GM23338 (cell line): ENCODE data around the gene DOCK6. TPM values are rescaled to one million over a fixed set of nuclear protein-coding genes. Genes with fewer than 3 reads are reported as not detected.

ENCODE experiments used
- ATAC-seq: fragments of 200-7000 bp; cut with Tn5 transposase; 3 replicates; pipeline ENCODE4 v1.9.1; 2020
- DNase-seq: peaks from one replicate; pipeline ENCODE4 v3.0.0-alpha.2; 2015; ENCODE audit warnings: low spot score
- H2AFZ ChIP-seq: fragments of 200-600 bp; sonication (generic); 2 replicates; pipeline ENCODE4 v1.8.0; 2016; ENCODE audit warnings: antibody characterized with exemption, mild to moderate bottlenecking, moderate library complexity
- H3F3A ChIP-seq: fragments of 200-600 bp; sonication (generic); replicated peaks from 2 replicates; pipeline ENCODE4 v1.8.0; 2017; ENCODE audit warnings: antibody characterized with exemption, mixed run types, low read depth
- H3K27ac ChIP-seq: fragments of 200-600 bp; sonication (generic); 2 replicates; pipeline ENCODE4 v1.6.1; 2016; ENCODE audit warnings: low read depth
- H3K27me3 ChIP-seq: fragments of 200-600 bp; sonication (generic); 2 replicates; pipeline ENCODE4 v1.8.0; 2016; ENCODE audit warnings: mild to moderate bottlenecking, mixed run types, moderate library complexity; ENCODE audit not compliant: insufficient read depth
- H3K36me3 ChIP-seq: fragments of 200-600 bp; sonication (generic); 2 replicates; pipeline ENCODE4 v1.8.0; 2016; ENCODE audit warnings: mild to moderate bottlenecking; ENCODE audit not compliant: insufficient read depth
- H3K4me1 ChIP-seq: fragments of 200-600 bp; sonication (generic); 2 replicates; pipeline ENCODE4 v1.8.0; 2016; ENCODE audit warnings: mild to moderate bottlenecking, moderate library complexity; ENCODE audit not compliant: insufficient read depth
- H3K4me2 ChIP-seq: fragments of 200-600 bp; sonication (generic); 2 replicates; pipeline ENCODE4 v1.7.1; 2017; ENCODE audit warnings: mixed run types
- H3K4me3 ChIP-seq: fragments of 200-600 bp; sonication (generic); 2 replicates; pipeline ENCODE4 v1.6.1; 2016; ENCODE audit warnings: mixed run types
- H3K79me2 ChIP-seq: fragments of 200-600 bp; sonication (generic); replicated peaks from 2 replicates; pipeline ENCODE4 v1.8.0; 2017; ENCODE audit warnings: mild to moderate bottlenecking; ENCODE audit not compliant: insufficient read depth
- H3K9me2 ChIP-seq: fragments of 200-600 bp; sonication (generic); 2 replicates; pipeline ENCODE4 v1.8.0; 2017; ENCODE audit not compliant: insufficient read depth
- H4K20me1 ChIP-seq: fragments of 200-600 bp; sonication (generic); replicated peaks from 2 replicates; pipeline ENCODE4 v1.8.0; 2017; ENCODE audit warnings: mild to moderate bottlenecking; ENCODE audit not compliant: insufficient read depth
- H3K27ac Mint-ChIP-seq: 2 replicates; pipeline ENCODE4 v1.8.0; 2020; ENCODE audit warnings: inconsistent platforms, mild to moderate bottlenecking, moderate library complexity, mixed read lengths
- H3K27me3 Mint-ChIP-seq: 3 replicates; pipeline ENCODE4 v1.8.0; 2022; ENCODE audit warnings: low read depth, mild to moderate bottlenecking, moderate library complexity, mixed read lengths, inconsistent platforms; ENCODE audit not compliant: insufficient read depth, poor library complexity
- H3K36me3 Mint-ChIP-seq: 3 replicates; pipeline ENCODE4 v1.8.0; 2021; ENCODE audit warnings: low read depth, mild to moderate bottlenecking, inconsistent platforms, moderate library complexity, mixed read lengths
- H3K4me1 Mint-ChIP-seq: 3 replicates; pipeline ENCODE4 v1.8.0; 2020; ENCODE audit warnings: mild to moderate bottlenecking, inconsistent platforms, mixed read lengths
- H3K4me3 Mint-ChIP-seq: 3 replicates; pipeline ENCODE4 v1.8.0; 2021; ENCODE audit warnings: moderate library complexity, mild to moderate bottlenecking, inconsistent platforms, mixed read lengths
- H3K9me3 Mint-ChIP-seq: 3 replicates; pipeline ENCODE4 v1.8.0; 2020; ENCODE audit warnings: moderate library complexity, mild to moderate bottlenecking, inconsistent platforms, mixed read lengths
- CREB1 ChIP-seq: fragments of 250-450 bp; sonication (Bioruptor Pico); IDR thresholded peaks from 2 replicates; pipeline ENCODE4 v1.5.0; 2020; ENCODE audit warnings: low read depth, mild to moderate bottlenecking, moderate library complexity
- ETS1 ChIP-seq: IDR thresholded peaks from 2 replicates; pipeline ENCODE4 v1.6.1; 2016; ENCODE audit warnings: antibody characterized with exemption
- EZH2 ChIP-seq: fragments of 200-600 bp; sonication (generic); IDR thresholded peaks from one replicate; pipeline ENCODE4 v1.8.0; 2017; ENCODE audit warnings: antibody characterized with exemption, mild to moderate bottlenecking, low read depth; ENCODE audit not compliant: unreplicated experiment
- JUNB ChIP-seq: IDR thresholded peaks from one replicate; pipeline ENCODE4 v1.6.1; 2016; ENCODE audit warnings: antibody characterized with exemption; ENCODE audit not compliant: unreplicated experiment
- POLR2AphosphoS5 ChIP-seq: IDR thresholded peaks from 2 replicates; pipeline ENCODE4 v1.6.1; 2016; ENCODE audit warnings: antibody characterized with exemption, low read depth
- STAT1 ChIP-seq: IDR thresholded peaks from one replicate; pipeline ENCODE4 v1.6.1; 2016; ENCODE audit warnings: antibody characterized with exemption; ENCODE audit not compliant: unreplicated experiment
- ZNF114 ChIP-seq: fragments of 250-450 bp; sonication (Bioruptor Pico); IDR thresholded peaks from 2 replicates; pipeline ENCODE4 v1.5.0; 2020; ENCODE audit warnings: mild to moderate bottlenecking, moderate library complexity
- polyA plus RNA-seq: library from polyadenylated mRNA; unstranded; fragments of >200 nt; fragmentation: Nextera tagmentation; extraction: Ambion mirVana; gene quantifications from 2 replicates; pipeline ENCODE4 v1.2.1, GENCODE V29; 2016
- total RNA-seq: library from RNA; depleted of rRNA; stranded (reverse); fragments of >200 nt; shearing (Covaris generic); gene quantifications from 2 replicates; pipeline ENCODE4 v1.2.3, GENCODE V29; 2014
- TF ChIP-seq, protein P1 (sequence below): fragments of 250-450 bp; sonication (Bioruptor Pico); IDR thresholded peaks from 2 replicates; pipeline ENCODE4 v1.5.0; 2020; ENCODE audit warnings: mild to moderate bottlenecking, moderate library complexity

Gene DOCK6
- total and polyA plus RNA-seq, 2 experiments from 2014 or later = 34.6 to 49.0 TPM

DNA sequence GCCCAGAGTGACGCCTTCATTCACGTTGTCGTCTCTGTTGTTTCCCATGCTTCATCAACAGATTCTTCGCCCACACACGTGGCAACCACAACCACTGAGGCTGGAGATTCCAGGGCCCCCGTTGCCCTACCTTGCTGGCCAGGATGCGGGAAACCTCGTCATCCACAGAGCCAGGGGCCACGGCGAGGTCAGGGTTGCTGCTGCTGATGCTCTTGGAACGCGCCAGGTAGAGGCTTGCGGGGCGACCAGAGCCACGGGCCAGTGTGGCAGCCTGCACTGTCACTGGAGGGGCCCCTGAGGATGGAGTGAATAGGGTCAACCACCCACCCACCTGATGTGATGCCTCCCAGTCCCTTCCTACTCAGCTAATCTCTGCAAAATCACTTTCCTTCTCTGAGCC is 29.3 kb downstream of the DOCK6 start (continued):
- TF ChIP-seq CREB1 (CRISPR knock-in tag) = no peak
- TF ChIP-seq EZH2 = no peak
- TF ChIP-seq POLR2AphosphoS5 = no peak
- TF ChIP-seq, protein P1, sequence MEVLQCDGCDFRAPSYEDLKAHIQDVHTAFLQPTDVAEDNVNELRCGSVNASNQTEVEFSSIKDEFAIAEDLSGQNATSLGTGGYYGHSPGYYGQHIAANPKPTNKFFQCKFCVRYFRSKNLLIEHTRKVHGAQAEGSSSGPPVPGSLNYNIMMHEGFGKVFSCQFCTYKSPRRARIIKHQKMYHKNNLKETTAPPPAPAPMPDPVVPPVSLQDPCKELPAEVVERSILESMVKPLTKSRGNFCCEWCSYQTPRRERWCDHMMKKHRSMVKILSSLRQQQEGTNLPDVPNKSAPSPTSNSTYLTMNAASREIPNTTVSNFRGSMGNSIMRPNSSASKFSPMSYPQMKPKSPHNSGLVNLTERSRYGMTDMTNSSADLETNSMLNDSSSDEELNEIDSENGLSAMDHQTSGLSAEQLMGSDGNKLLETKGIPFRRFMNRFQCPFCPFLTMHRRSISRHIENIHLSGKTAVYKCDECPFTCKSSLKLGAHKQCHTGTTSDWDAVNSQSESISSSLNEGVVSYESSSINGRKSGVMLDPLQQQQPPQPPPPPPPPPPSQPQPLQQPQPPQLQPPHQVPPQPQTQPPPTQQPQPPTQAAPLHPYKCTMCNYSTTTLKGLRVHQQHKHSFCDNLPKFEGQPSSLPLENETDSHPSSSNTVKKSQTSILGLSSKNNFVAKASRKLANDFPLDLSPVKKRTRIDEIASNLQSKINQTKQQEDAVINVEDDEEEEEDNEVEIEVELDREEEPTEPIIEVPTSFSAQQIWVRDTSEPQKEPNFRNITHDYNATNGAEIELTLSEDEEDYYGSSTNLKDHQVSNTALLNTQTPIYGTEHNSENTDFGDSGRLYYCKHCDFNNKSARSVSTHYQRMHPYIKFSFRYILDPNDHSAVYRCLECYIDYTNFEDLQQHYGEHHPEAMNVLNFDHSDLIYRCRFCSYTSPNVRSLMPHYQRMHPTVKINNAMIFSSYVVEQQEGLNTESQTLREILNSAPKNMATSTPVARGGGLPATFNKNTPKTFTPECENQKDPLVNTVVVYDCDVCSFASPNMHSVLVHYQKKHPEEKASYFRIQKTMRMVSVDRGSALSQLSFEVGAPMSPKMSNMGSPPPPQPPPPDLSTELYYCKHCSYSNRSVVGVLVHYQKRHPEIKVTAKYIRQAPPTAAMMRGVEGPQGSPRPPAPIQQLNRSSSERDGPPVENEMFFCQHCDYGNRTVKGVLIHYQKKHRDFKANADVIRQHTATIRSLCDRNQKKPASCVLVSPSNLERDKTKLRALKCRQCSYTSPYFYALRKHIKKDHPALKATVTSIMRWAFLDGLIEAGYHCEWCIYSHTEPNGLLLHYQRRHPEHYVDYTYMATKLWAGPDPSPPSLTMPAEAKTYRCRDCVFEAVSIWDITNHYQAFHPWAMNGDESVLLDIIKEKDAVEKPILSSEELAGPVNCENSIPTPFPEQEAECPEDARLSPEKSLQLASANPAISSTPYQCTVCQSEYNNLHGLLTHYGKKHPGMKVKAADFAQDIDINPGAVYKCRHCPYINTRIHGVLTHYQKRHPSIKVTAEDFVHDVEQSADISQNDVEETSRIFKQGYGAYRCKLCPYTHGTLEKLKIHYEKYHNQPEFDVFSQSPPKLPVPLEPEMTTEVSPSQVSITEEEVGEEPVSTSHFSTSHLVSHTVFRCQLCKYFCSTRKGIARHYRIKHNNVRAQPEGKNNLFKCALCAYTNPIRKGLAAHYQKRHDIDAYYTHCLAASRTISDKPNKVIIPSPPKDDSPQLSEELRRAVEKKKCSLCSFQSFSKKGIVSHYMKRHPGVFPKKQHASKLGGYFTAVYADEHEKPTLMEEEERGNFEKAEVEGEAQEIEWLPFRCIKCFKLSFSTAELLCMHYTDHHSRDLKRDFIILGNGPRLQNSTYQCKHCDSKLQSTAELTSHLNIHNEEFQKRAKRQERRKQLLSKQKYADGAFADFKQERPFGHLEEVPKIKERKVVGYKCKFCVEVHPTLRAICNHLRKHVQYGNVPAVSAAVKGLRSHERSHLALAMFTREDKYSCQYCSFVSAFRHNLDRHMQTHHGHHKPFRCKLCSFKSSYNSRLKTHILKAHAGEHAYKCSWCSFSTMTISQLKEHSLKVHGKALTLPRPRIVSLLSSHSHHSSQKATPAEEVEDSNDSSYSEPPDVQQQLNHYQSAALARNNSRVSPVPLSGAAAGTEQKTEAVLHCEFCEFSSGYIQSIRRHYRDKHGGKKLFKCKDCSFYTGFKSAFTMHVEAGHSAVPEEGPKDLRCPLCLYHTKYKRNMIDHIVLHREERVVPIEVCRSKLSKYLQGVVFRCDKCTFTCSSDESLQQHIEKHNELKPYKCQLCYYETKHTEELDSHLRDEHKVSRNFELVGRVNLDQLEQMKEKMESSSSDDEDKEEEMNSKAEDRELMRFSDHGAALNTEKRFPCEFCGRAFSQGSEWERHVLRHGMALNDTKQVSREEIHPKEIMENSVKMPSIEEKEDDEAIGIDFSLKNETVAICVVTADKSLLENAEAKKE = no peak

GRCh38 chr19:11232555-11232954 is 29.8 kb downstream of the DOCK6 start:
- H3K4me1 ChIP-seq = 0 out of 2 replicates have a peak, but pooled peaks cover 3% of the 10 kb centered on the region

More at GRCh38 chr19:11232555-11232954, 29.8 kb downstream of the DOCK6 start:
- H3K9me2 ChIP-seq = no peaks in the 10 kb centered on the region
- H3K4me2 ChIP-seq = no peak overlapping the region
- DNase-seq (no peak), ATAC-seq (no peak)
- Mint-ChIP-seq H3K27ac (no peak overlapping the region), H3K36me3 (peaks cover 17% of the 10 kb centered on the region), H3K4me3 (no peak overlapping the region), H3K9me3 (no peaks in the 10 kb centered on the region; the same call in 2 of the 3 replicates), H3K4me1 (peaks cover 9% of the 10 kb centered on the region), H3K27me3 (peaks cover 14% of the 10 kb centered on the region)
- no peaks in the 10 kb centered on the region; the same call in 1 of the 2 replicates for H3K36me3 ChIP-seq
- TF ChIP-seq EZH2 (no peak), STAT1 (no peak), ZNF114 (CRISPR knock-in tag) (no peak), POLR2AphosphoS5 (no peak), ETS1 (no peak), JUNB (no peak), CREB1 (CRISPR knock-in tag) (no peak)
- H4K20me1 ChIP-seq = no peaks in the 10 kb centered on the region; the same call in 1 of the 2 replicates
- H2AFZ ChIP-seq = no peak overlapping the region
- no peaks in the 10 kb centered on the region for H3K79me2 ChIP-seq
- no peak overlapping the region for H3K4me3 ChIP-seq
- H3K27ac ChIP-seq = no peak overlapping the region
- H3F3A ChIP-seq = no peaks in the 10 kb centered on the region
- H3K27me3 ChIP-seq = no peaks in the 10 kb centered on the region
